Thoracic aorta (tissue), 2 donors: ENCODE results near the gene TNFRSF14. TPM values are rescaled to one million over a fixed set of nuclear protein-coding genes. Genes with fewer than 3 reads are reported as not detected.
"Not testable (repeated sequence)": the region's sequence is repeated elsewhere in the genome, so short reads cannot be mapped to it uniquely, and the experiment has no call there.

Experiments
- ATAC-seq: fragments of 150-250 bp; one replicate; pipeline ENCODE4 v1.8.0; 2017; ENCODE audit warnings: low read depth; ENCODE audit not compliant: insufficient number of reproducible peaks, low FRiP score
- DNase-seq: peaks from one replicate; pipeline ENCODE4 v3.0.0-alpha.2; 2020; ENCODE audit warnings: low spot score
- H3K27ac ChIP-seq, 2 donors: fragments of 200-600 bp; sonication (generic); 1 replicate in 1 of 2; 2 replicates in 1 of 2; pipeline ENCODE4 v1.5.1; 2016; ENCODE audit warnings: mild to moderate bottlenecking in 2 of 2, moderate library complexity in 2 of 2
- H3K27me3 ChIP-seq: fragments of 200-600 bp; sonication (generic); replicated peaks from 2 replicates; pipeline ENCODE4 v1.6.0; 2016; ENCODE audit warnings: mild to moderate bottlenecking; ENCODE audit not compliant: insufficient read depth
- H3K36me3 ChIP-seq: fragments of 200-600 bp; sonication (generic); one replicate; pipeline ENCODE4 v1.5.1; 2016
- H3K4me1 ChIP-seq, 2 donors: fragments of 200-600 bp; sonication (generic); 1 replicate in 1 of 2; 2 replicates in 1 of 2; pipeline versions ENCODE4 v1.5.1 to v1.6.0; 2016; ENCODE audit warnings: low read depth in 2 of 2, mild to moderate bottlenecking in 1 of 2; ENCODE audit not compliant: control insufficient read depth in 1 of 2
- H3K4me3 ChIP-seq: fragments of 200-600 bp; sonication (generic); 2 replicates; pipeline ENCODE4 v1.5.1; 2016; ENCODE audit warnings: mild to moderate bottlenecking
- H3K9me3 ChIP-seq: fragments of 200-600 bp; sonication (generic); 2 replicates; pipeline ENCODE4 v1.5.1; 2016
- CTCF ChIP-seq: fragments of 200-600 bp; sonication (generic); IDR thresholded peaks from one replicate; pipeline ENCODE4 v1.5.1; 2019; ENCODE audit warnings: antibody characterized with exemption
- total RNA-seq, 2 donors: library from RNA; depleted of rRNA; stranded (reverse); fragments of >200 nt; gene quantifications; one replicate each; pipeline versions ENCODE4 v1.1.0 to v1.2.3, GENCODE V29; 2016

TNFRSF14 gene
- total RNA-seq, 2 donors from 2014 or later, result 29.6 to 55.6 TPM

- H3K36me3 ChIP-seq, result no peaks in the 10 kb centered on the region
- peaks cover 5% of the 10 kb centered on the region for H3K9me3 ChIP-seq
- no peak overlapping the region for H3K27ac ChIP-seq
- DNase-seq, result no peak
- TF ChIP-seq CTCF, result no peak
- no peak for ATAC-seq
- no peak overlapping the region for H3K4me3 ChIP-seq
- no peaks in the 10 kb centered on the region for H3K27me3 ChIP-seq
- H3K4me1 ChIP-seq, result no peaks in the 10 kb centered on the region
Observed at GRCh38 chr1:2575801-2576663, 19.9 kb downstream of the TNFRSF14 start.

- not testable (repeated sequence) for H3K36me3 ChIP-seq, ATAC-seq, H3K9me3 ChIP-seq, H3K4me1 ChIP-seq, H3K27me3 ChIP-seq, DNase-seq
- Histone ChIP-seq H3K27ac (peak overlapping the region in 1 of 2 donors; percentile 44), H3K4me3 (peak overlapping the region; percentile 43)
Observed at GRCh38 chr1:2577565-2578075, 21.4 kb downstream of the TNFRSF14 start.

GRCh38 chr1:2578758-2579118 is 22.6 kb downstream of the TNFRSF14 start:
- Histone ChIP-seq H3K27ac (peak overlapping the region in 1 of 2 donors; percentile 44), H3K36me3 (no peaks in the 10 kb centered on the region), H3K9me3 (no peaks in the 10 kb centered on the region), H3K4me1 (no peaks in the 10 kb centered on the region), H3K4me3 (no peak overlapping the region), H3K27me3 (no peaks in the 10 kb centered on the region)
- DNase-seq, result no peak
- no peak for TF ChIP-seq CTCF
- ATAC-seq, result no peak

- ATAC-seq (no peak), DNase-seq (no peak)
- TF ChIP-seq CTCF, result no peak
- no peak overlapping the region for H3K4me3 ChIP-seq
- H3K36me3 ChIP-seq, result no peaks in the 10 kb centered on the region
- H3K27me3 ChIP-seq, result no peaks in the 10 kb centered on the region
- H3K27ac ChIP-seq, result no peak overlapping the region
- peaks cover 0 to 13% of the 10 kb centered on the region in 2 donors for H3K4me1 ChIP-seq
- H3K9me3 ChIP-seq, result no peaks in the 10 kb centered on the region
Observed at GRCh38 chr1:2580691-2581090, 24.5 kb downstream of the TNFRSF14 start.

- no peak for TF ChIP-seq CTCF
- H3K4me3 ChIP-seq, result no peak overlapping the region
- ATAC-seq, result no peak
- H3K27me3 ChIP-seq, result no peaks in the 10 kb centered on the region
- no peaks in the 10 kb centered on the region for H3K9me3 ChIP-seq
- H3K27ac ChIP-seq, result no peak overlapping the region
- no peak for DNase-seq
- peaks cover 3 to 17% of the 10 kb centered on the region in 2 donors for H3K4me1 ChIP-seq
- H3K36me3 ChIP-seq, result no peaks in the 10 kb centered on the region
Observed at GRCh38 chr1:2582391-2582790, 26.2 kb downstream of the TNFRSF14 start.
